ENCODE data around the gene F7. TPM values are rescaled to one million over a fixed set of nuclear protein-coding genes. Genes with fewer than 3 reads are reported as not detected.

The F7 gene
- total and polyA plus RNA-seq, 5 donors from 2014 or later = not detected

- Histone ChIP-seq H3K27me3 (ENCODE audit: control insufficient read depth, insufficient read depth, low read length) (no peaks in the 10 kb centered on the region), H3K4me3 (ENCODE audit: low read depth, low read length) (peak overlapping the region; percentile 82), H3K9me3 (ENCODE audit: control insufficient read depth in 2 of 2, low read length in 2 of 2) (no peaks in the 10 kb centered on the region), H3K4me1 (ENCODE audit: control insufficient read depth, insufficient read depth, low read length, poor library complexity, severe bottlenecking) (peaks cover 21% of the 10 kb centered on the region), H3K27ac (ENCODE audit: insufficient read depth, low read length, poor library complexity, severe bottlenecking) (peak overlapping the region; percentile 24), H3K36me3 (ENCODE audit: control insufficient read depth, insufficient read depth, low read length) (no peaks in the 10 kb centered on the region)
- Mint-ChIP-seq H3K9me3 (peaks cover 0 to 3% (median 0%) of the 10 kb centered on the region in 7 donors), H3K36me3 (no peaks in the 10 kb centered on the region), H3K4me3 (peak overlapping the region; percentile 86 to 94 (median 90)), H3K27me3 (peaks cover 7% of the 10 kb centered on the region), H3K27ac (peak overlapping the region; percentile 90 to 96 (median 90)), H3K4me1 (peaks cover 6 to 22% (median 13%) of the 10 kb centered on the region in 4 donors)
- peak; percentile 16 to 27 for ATAC-seq (ENCODE audit: low read depth in 2 of 2)
- DNase-seq = peak; percentile 17 to 20 (median 17)
These were observed 47.6 kb downstream of the F7 start for GRCh38 chr13:113152984-113153809.

GRCh38 chr13:113153810-113154748 lies 48.5 kb downstream of the F7 start:
- H3K27ac ChIP-seq (ENCODE audit: insufficient read depth, low read length, poor library complexity, severe bottlenecking) = peak overlapping the region; percentile 57
- H3K4me1 Mint-ChIP-seq = peaks cover 6 to 22% (median 13%) of the 10 kb centered on the region in 4 donors
- H3K9me3 ChIP-seq (ENCODE audit: control insufficient read depth in 2 of 2, low read length in 2 of 2) = no peaks in the 10 kb centered on the region
- H3K4me1 ChIP-seq (ENCODE audit: control insufficient read depth, insufficient read depth, low read length, poor library complexity, severe bottlenecking) = peaks cover 21% of the 10 kb centered on the region
- no peaks in the 10 kb centered on the region for H3K36me3 Mint-ChIP-seq
- H3K27me3 ChIP-seq (ENCODE audit: control insufficient read depth, insufficient read depth, low read length) = no peaks in the 10 kb centered on the region
- ATAC-seq (ENCODE audit: low read depth in 2 of 2) (peak; percentile 79 to 82), DNase-seq (peak; percentile 62 to 73 (median 65))
- peaks cover 7% of the 10 kb centered on the region for H3K27me3 Mint-ChIP-seq
- peak overlapping the region; percentile 82 for H3K4me3 ChIP-seq (ENCODE audit: low read depth, low read length)
- H3K9me3 Mint-ChIP-seq = peaks cover 0 to 3% (median 0%) of the 10 kb centered on the region in 7 donors
- no peaks in the 10 kb centered on the region for H3K36me3 ChIP-seq (ENCODE audit: control insufficient read depth, insufficient read depth, low read length)
- H3K27ac Mint-ChIP-seq = peak overlapping the region in 2 of 3 donors; percentile 84 to 90
- peak overlapping the region; percentile 80 to 92 (median 90) for H3K4me3 Mint-ChIP-seq

- Mint-ChIP-seq H3K4me3 (peak overlapping the region; percentile 58 to 91 (median 79)), H3K4me1 (peaks cover 6 to 26% (median 14%) of the 10 kb centered on the region in 4 donors), H3K27ac (peak overlapping the region; percentile 3 to 84 (median 81)), H3K36me3 (no peaks in the 10 kb centered on the region), H3K27me3 (peaks cover 7% of the 10 kb centered on the region), H3K9me3 (peaks cover 0 to 5% (median 0%) of the 10 kb centered on the region in 7 donors)
- no peak for DNase-seq
- H3K27me3 ChIP-seq (ENCODE audit: control insufficient read depth, insufficient read depth, low read length) = no peaks in the 10 kb centered on the region
- no peak overlapping the region for H3K4me3 ChIP-seq (ENCODE audit: low read depth, low read length)
- ATAC-seq (ENCODE audit: low read depth in 2 of 2) = no peak
- no peaks in the 10 kb centered on the region for H3K36me3 ChIP-seq (ENCODE audit: control insufficient read depth, insufficient read depth, low read length)
- no peak overlapping the region for H3K27ac ChIP-seq (ENCODE audit: insufficient read depth, low read length, poor library complexity, severe bottlenecking)
- peaks cover 21% of the 10 kb centered on the region for H3K4me1 ChIP-seq (ENCODE audit: control insufficient read depth, insufficient read depth, low read length, poor library complexity, severe bottlenecking)
- no peaks in the 10 kb centered on the region for H3K9me3 ChIP-seq (ENCODE audit: control insufficient read depth in 2 of 2, low read length in 2 of 2)
These were observed 49.6 kb downstream of the F7 start for GRCh38 chr13:113155201-113155600.

DNA sequence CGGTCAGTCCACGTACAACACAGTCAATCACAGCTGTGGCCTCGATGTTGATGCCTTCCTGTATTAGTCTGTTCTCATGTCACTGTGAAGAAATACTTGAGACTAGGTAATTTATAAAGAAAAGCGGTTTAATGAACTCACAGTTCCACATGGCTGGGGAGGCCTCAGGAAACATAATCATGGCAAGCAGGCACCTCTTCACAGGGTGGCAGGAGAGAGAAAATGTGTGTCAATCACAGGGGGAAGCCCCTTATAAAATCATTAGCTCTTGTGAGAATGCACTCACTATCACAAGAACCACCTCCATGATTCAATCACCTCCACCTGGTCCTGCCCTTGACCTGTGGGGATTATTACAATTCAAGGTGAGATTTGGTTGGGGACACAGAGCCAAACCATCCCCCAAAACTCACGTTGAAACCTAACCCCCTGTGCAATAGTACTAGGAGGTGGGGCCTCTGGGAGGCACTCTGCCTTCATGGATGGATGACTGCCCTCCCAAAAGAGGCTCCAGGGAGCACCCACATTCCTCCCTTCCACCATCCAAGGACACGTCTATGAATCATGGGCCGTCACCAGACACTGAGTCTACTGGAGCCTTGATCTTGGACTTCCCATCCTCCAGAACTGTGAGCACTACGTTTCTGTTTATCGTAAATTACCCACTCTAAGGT lies 50.5 kb downstream of the F7 start:
- no peaks in the 10 kb centered on the region for H3K36me3 Mint-ChIP-seq

DNA sequence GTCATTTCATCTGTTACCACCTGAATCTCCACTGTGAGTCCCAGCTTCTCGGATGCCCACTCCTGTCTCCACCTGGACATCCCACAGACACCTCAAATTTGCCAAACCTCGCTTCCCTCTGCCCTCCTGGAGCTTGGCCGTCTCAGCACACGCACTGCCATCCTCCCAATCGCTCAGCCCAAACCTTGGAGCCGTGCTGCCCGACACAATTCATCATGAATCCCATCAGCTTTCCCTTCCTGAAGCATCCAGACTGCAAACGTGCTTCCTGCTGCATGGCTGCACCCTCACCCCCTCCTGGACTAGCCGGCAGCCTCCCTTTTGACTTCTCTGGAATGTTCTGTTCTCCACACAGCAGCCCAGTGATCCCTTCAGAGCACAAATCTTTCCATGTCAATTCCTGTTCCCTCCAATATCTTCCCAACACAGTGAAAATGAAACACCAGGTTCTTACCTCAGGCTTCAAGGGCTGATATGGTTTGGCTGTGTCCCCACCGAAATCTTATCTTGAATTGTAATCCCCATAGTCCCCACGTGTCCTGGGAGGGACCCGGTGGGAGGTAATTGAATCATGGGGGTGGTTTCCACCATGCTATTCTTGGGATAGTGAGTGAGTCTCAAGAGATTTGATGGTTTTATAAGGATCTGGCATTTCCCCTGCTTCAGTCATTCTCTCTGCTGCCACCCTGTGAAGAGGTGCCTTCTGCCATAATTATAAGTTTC lies 51.8 kb downstream of the F7 start:
- H3K27ac Mint-ChIP-seq = no peak overlapping the region
- DNase-seq = no peak
- ATAC-seq (ENCODE audit: low read depth in 2 of 2) = no peak
- peaks cover 0 to 5% (median 0%) of the 10 kb centered on the region in 7 donors for H3K9me3 Mint-ChIP-seq
- peaks cover 6% of the 10 kb centered on the region for H3K27me3 Mint-ChIP-seq
- no peak overlapping the region for H3K4me3 ChIP-seq (ENCODE audit: low read depth, low read length)
- H3K9me3 ChIP-seq (ENCODE audit: control insufficient read depth in 2 of 2, low read length in 2 of 2) = no peaks in the 10 kb centered on the region
- no peaks in the 10 kb centered on the region for H3K27me3 ChIP-seq (ENCODE audit: control insufficient read depth, insufficient read depth, low read length)
- H3K27ac ChIP-seq (ENCODE audit: insufficient read depth, low read length, poor library complexity, severe bottlenecking) = no peak overlapping the region
- peaks cover 5 to 33% (median 18%) of the 10 kb centered on the region in 4 donors for H3K4me1 Mint-ChIP-seq
- no peaks in the 10 kb centered on the region for H3K36me3 Mint-ChIP-seq
- peak overlapping the region in 1 of 4 donors; percentile 61 for H3K4me3 Mint-ChIP-seq
- H3K4me1 ChIP-seq (ENCODE audit: control insufficient read depth, insufficient read depth, low read length, poor library complexity, severe bottlenecking) = peaks cover 27% of the 10 kb centered on the region
- no peaks in the 10 kb centered on the region for H3K36me3 ChIP-seq (ENCODE audit: control insufficient read depth, insufficient read depth, low read length)

More for the DNA sequence above, 50.5 kb downstream of the F7 start:
- Mint-ChIP-seq H3K27ac (no peak overlapping the region), H3K4me3 (no peak overlapping the region), H3K9me3 (peaks cover 0 to 5% (median 0%) of the 10 kb centered on the region in 7 donors), H3K4me1 (peaks cover 6 to 34% (median 17%) of the 10 kb centered on the region in 4 donors), H3K27me3 (peaks cover 7% of the 10 kb centered on the region)
- Histone ChIP-seq H3K9me3 (ENCODE audit: control insufficient read depth in 2 of 2, low read length in 2 of 2) (no peaks in the 10 kb centered on the region), H3K27me3 (ENCODE audit: control insufficient read depth, insufficient read depth, low read length) (no peaks in the 10 kb centered on the region), H3K36me3 (ENCODE audit: control insufficient read depth, insufficient read depth, low read length) (no peaks in the 10 kb centered on the region), H3K4me3 (ENCODE audit: low read depth, low read length) (no peak overlapping the region), H3K4me1 (ENCODE audit: control insufficient read depth, insufficient read depth, low read length, poor library complexity, severe bottlenecking) (peaks cover 28% of the 10 kb centered on the region), H3K27ac (ENCODE audit: insufficient read depth, low read length, poor library complexity, severe bottlenecking) (no peak overlapping the region)
- ATAC-seq (ENCODE audit: low read depth in 2 of 2) (no peak), DNase-seq (no peak)

GRCh38 chr13:113157929-113158747 lies 52.5 kb downstream of the F7 start, which contains the start of gene PROZ:
Gene PROZ, plus strand, starts transcription at chr13:113158648. Its CDS starts 13 bp downstream, at chr13:113158661.
- ATAC-seq (ENCODE audit: low read depth in 2 of 2) (no peak), DNase-seq (no peak)
- H3K9me3 Mint-ChIP-seq = peaks cover 0 to 5% (median 0%) of the 10 kb centered on the region in 7 donors

More at GRCh38 chr13:113157929-113158747, 52.5 kb downstream of the F7 start, which contains the start of gene PROZ:
- H3K4me1 Mint-ChIP-seq = peaks cover 0 to 29% (median 13%) of the 10 kb centered on the region in 4 donors
- Histone ChIP-seq H3K36me3 (ENCODE audit: control insufficient read depth, insufficient read depth, low read length) (no peaks in the 10 kb centered on the region), H3K4me3 (ENCODE audit: low read depth, low read length) (no peak within 1 kb of the TSS), H3K27me3 (ENCODE audit: control insufficient read depth, insufficient read depth, low read length) (no peaks in the 10 kb centered on the region), H3K27ac (ENCODE audit: insufficient read depth, low read length, poor library complexity, severe bottlenecking) (no peak within 1 kb of the TSS), H3K4me1 (ENCODE audit: control insufficient read depth, insufficient read depth, low read length, poor library complexity, severe bottlenecking) (peaks cover 19% of the 10 kb centered on the region), H3K9me3 (ENCODE audit: control insufficient read depth in 2 of 2, low read length in 2 of 2) (no peaks in the 10 kb centered on the region)
- no peaks in the 10 kb centered on the region for H3K36me3 Mint-ChIP-seq
- H3K27me3 Mint-ChIP-seq = no peaks in the 10 kb centered on the region
- H3K27ac Mint-ChIP-seq = no peak within 1 kb of the TSS
- peak within 1 kb of the TSS in 1 of 4 donors; percentile 63 for H3K4me3 Mint-ChIP-seq
